RWPE1 (cell line): ENCODE measurements around the gene HPS1.
A peak's percentile ranks its signal among the peaks of the same experiment; 100 is the strongest.

Experiments
- CTCF ChIA-PET: fragments of 350-600 bp; sonication (Branson Sonifier 250); formaldehyde crosslinking; extraction: SDS; loops from one replicate; lab custom pipeline; 2021; lab: Yijun Ruan, JAX
- POLR2A ChIA-PET: fragments of 400-600 bp; formaldehyde crosslinking; extraction: SDS; loops from one replicate; lab custom pipeline; 2020; ENCODE audit warnings: antibody characterized with exemption; ENCODE audit not compliant: low non-redundant PET; lab: Yijun Ruan, JAX
- DNase-seq: peaks from one replicate; pipeline ENCODE4 v3.0.0; 2012; ENCODE audit warnings: low spot score
- H3K27ac ChIP-seq: fragments of 450-650 bp; 2 replicates; pipeline ENCODE4 v1.5.1; 2017
- TF ChIP-seq, protein P1 (sequence below): fragments of 450-650 bp; conservative IDR thresholded peaks from 2 replicates; pipeline ENCODE4 v1.5.1; 2017; ENCODE audit warnings: low read depth, mild to moderate bottlenecking

The HPS1 gene

DNA sequence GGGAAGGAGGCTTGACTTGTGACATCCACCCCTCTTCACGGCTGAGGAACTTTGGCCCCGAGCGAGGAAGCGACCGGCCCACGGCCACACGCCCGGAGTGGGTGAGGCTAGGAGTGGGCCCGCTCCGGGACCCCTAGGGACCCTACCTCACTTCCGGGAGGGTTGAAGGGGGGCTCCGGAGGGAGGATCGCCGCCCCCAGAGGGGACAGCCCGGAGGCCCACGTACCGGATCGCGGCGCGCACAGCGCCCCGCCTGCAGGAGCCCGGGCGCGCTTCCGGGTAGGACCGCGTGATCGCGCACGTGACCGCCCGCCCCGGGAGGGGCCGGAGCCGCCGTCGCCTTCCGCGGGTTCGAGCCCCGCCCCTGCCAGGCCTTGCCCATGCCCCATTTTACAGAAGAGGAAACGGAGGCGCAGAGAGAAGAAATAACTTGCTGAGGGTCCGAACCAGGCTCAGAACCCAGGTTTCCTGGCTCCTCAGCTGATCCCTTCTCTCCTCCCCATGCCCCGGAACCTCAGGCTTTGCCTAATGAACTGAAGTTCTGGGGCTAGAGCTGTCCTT is at the start of gene HPS1:
Gene HPS1, minus strand, starts transcription at position 275 of the 561 bp plus-strand sequence. CDS start 3,695 bp downstream, outside the sequence.
- POLR2A ChIA-PET = no interaction called here
- CTCF ChIA-PET = interaction anchor here (0.7 to 1.3 kb wide), 3 partner anchors 32 to 946 kb away, joined by 4 to 5 read pairs (median 4); partner anchors contain the start of gene PYROXD2
- H3K27ac ChIP-seq = peak within 1 kb of the TSS; percentile 81
- DNase-seq = peak; percentile 90
- TF ChIP-seq, protein P1, sequence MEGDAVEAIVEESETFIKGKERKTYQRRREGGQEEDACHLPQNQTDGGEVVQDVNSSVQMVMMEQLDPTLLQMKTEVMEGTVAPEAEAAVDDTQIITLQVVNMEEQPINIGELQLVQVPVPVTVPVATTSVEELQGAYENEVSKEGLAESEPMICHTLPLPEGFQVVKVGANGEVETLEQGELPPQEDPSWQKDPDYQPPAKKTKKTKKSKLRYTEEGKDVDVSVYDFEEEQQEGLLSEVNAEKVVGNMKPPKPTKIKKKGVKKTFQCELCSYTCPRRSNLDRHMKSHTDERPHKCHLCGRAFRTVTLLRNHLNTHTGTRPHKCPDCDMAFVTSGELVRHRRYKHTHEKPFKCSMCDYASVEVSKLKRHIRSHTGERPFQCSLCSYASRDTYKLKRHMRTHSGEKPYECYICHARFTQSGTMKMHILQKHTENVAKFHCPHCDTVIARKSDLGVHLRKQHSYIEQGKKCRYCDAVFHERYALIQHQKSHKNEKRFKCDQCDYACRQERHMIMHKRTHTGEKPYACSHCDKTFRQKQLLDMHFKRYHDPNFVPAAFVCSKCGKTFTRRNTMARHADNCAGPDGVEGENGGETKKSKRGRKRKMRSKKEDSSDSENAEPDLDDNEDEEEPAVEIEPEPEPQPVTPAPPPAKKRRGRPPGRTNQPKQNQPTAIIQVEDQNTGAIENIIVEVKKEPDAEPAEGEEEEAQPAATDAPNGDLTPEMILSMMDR = no peak

DNA sequence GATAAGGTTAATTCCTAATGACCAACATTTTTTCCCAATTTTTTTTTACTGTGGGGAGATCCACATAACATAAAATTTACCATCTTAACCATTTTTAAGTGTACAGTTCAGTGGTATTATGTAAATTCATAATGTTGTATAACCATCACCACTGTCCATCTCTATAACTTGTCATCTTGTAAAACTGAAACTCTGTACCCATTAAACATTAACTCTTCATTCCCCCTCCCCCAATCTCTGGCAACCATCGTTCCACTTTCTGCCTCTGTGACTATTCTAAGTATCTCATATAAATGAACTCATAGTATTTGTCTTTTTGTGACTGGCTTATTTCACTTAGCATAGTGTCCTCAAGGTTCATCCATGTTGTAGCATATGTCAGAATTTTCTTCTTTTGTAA is 46.0 kb upstream of the HPS1 start:
- POLR2A ChIA-PET = interaction anchor here (0.7 kb wide), 1 partner anchor 422 kb away, joined by 7 read pairs; no protein-coding TSS in a partner anchor

DNA sequence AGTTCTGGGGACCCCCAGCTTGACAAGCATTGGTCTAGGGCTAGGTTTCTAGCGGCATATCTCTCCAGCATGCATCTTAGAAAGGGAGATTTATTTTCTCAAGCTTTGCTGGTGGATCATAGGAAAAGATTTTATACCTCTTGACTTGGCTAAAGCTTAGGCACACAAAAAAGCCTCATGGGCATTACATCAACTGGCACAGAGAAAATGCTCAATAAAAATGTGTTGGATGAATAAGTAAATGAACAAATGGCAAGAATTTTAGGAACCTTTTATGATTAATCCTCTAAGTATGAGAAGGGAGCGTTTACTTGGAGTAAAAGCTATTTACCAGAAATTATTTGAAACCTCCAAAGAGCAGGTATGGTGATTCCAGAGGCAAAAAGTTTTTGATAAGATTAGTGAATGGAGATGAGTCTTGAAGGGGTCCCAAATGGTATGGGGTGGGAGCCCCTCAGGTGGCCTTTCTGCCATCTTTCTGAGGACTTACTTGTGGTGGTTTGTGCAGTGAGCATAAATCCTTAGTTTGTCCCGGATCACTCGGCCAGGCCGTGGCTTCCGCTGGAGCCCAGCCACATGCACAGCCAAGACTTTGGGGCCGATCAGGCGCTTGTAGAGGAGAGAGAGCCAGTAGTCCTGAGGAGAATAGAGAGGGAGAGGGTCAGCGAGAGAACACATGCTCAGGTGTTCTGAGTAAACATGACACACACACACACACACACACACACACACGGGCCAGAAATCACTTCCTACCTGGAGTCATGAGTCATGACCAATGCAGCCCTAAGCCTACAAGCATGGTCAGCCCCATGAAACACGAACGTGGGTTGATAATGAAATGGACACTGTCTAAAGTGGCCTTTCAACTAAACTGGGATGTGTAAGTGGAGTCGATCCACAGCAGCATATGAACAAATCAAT is 43.1 kb upstream of the HPS1 start:
- DNase-seq = peak; percentile 70
- ChIA-PET CTCF (interaction anchor here (0.6 kb wide), 2 partner anchors 98 to 301 kb away, joined by 3 read pairs; no protein-coding TSS in a partner anchor), POLR2A (no interaction called here)
- H3K27ac ChIP-seq = no peak overlapping the region
- TF ChIP-seq, protein P1 = no peak

More for the DNA sequence above, 46.0 kb upstream of the HPS1 start:
- no peak for DNase-seq
- TF ChIP-seq, protein P1 = no peak
- H3K27ac ChIP-seq = no peak overlapping the region
- CTCF ChIA-PET = interaction anchor here (1.0 kb wide), 1 partner anchor 11 kb away, joined by 4 read pairs; no protein-coding TSS in a partner anchor

DNA sequence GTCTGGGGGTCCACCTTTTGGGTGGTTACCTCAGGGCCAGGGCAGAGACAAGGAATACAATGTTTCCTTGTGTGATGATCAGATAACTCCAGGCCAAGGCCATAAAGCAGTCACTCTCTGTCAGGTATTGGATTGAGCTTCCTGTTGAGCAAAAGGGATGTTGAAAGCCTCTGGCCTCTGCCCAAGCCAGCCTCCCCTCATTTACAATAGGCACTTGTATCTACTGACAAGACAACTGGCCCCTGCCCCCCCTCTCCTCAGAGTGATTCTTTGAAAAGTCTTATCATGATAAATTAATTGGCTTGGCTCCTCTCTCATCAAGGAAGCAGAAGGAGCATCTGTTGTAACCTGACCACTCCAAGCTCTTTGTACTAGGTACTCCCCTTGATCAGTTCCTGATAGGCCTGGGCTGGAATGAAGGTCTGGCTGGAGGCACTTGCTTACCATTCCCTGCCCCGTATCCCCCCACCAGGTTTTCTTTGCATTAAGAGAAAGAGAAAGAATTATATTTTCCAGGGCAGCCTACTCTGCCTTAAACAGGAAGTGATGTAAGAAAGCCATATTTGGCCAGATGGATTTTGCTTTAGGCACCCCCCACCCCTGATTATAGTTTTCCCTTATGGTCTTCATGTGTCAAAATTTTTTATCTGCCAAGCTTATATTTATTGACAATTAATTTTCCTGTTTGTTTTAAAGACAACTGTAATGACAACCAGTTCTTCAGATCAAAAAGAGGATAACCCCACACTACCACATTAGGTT is 42.1 kb upstream of the HPS1 start:
- POLR2A ChIA-PET = no interaction called here
- CTCF ChIA-PET = interaction anchor here (0.6 kb wide), 3 partner anchors 97 to 302 kb away, joined by 3 read pairs; no protein-coding TSS in a partner anchor
- TF ChIP-seq, protein P1 = no peak
- H3K27ac ChIP-seq = no peak overlapping the region
- no peak for DNase-seq

DNA sequence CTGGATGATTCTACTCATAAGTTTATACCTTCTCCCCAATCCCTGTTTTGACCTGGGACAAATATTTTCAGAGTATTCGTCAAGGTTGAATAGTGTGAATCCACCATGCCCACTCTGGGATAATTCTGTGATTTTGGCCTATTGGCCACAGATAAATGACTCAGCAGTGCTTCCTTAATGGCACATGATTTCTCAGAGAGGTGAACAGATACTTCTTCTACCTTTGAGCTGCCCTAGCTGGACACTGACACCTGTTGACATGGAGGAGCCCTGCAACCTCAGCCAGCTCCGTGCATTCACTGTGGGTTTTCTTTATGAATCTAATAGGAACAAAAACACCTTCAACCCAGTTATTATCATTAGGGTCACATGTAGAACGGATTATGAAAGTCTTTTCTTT is 40.9 kb upstream of the HPS1 start:
- no peak for DNase-seq
- TF ChIP-seq, protein P1 = no peak
- no peak overlapping the region for H3K27ac ChIP-seq
- POLR2A ChIA-PET = no interaction called here
- CTCF ChIA-PET = no interaction called here

DNA sequence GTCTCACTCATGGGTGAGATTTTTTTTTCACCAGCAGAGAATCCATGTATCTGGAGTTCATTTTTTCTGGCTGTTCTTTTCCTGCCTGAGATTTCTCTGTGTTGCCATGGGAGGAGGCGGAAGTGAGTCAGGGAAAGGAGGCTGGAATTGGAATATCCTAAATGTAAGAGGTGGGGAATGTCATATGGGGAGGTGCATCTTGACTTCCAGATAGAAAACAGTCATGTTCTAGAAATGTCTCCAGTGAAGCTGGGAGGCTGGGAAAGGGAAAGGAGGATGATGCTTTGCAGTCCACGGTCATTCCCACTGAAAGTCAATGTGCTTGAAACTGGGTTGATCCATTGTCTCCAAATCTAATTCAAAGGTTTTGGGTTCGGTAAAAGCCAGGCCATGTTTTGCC is 39.7 kb upstream of the HPS1 start:
- ChIA-PET CTCF (no interaction called here), POLR2A (no interaction called here)
- no peak overlapping the region for H3K27ac ChIP-seq
- DNase-seq = no peak
- TF ChIP-seq, protein P1 = no peak
